Heart right ventricle (tissue), 16 donors: ENCODE measurements around the gene ZNF716. TPM values are rescaled to one million over a fixed set of nuclear protein-coding genes. Genes with fewer than 3 reads are reported as not detected.

Experiments
- ATAC-seq, 8 donors: fragments of 200-7000 bp; cut with Tn5 transposase; one replicate each; pipeline ENCODE4 v1.9.1; 2020; ENCODE audit warnings: mild to moderate bottlenecking in 8 of 8, moderate library complexity in 8 of 8, moderate number of reproducible peaks in 1 of 8
- DNase-seq, 2 donors: peaks; one replicate each; pipeline ENCODE4 v3.0.0-alpha.2; 2020
- H3K27ac ChIP-seq, 10 donors: fragments of 200-600 bp; sonication (generic) in 2 of 10; one replicate each; pipeline versions ENCODE4 v1.5.0 to v1.8.0; 2020 to 2022; ENCODE audit warnings: mild to moderate bottlenecking in 3 of 10
- H3K27me3 ChIP-seq, 7 donors: fragments of 200-600 bp; one replicate each; pipeline ENCODE4 v1.8.0; 2021 to 2022; ENCODE audit warnings: mild to moderate bottlenecking in 2 of 7
- H3K36me3 ChIP-seq, 9 donors: fragments of 200-600 bp; sonication (generic) in 1 of 9; one replicate each; pipeline versions ENCODE4 v1.5.0 to v1.8.0; 2020 to 2022; ENCODE audit warnings: mild to moderate bottlenecking in 2 of 9
- H3K4me1 ChIP-seq, 9 donors: fragments of 200-600 bp; sonication (generic) in 1 of 9; one replicate each; pipeline versions ENCODE4 v1.5.0 to v1.8.0; 2020 to 2022; ENCODE audit warnings: mild to moderate bottlenecking in 4 of 9
- H3K4me3 ChIP-seq, 10 donors: fragments of 200-600 bp; sonication (generic) in 2 of 10; one replicate each; pipeline versions ENCODE4 v1.5.0 to v1.8.0; 2020 to 2022; ENCODE audit warnings: mild to moderate bottlenecking in 7 of 10, moderate library complexity in 2 of 10
- H3K9me3 ChIP-seq, 11 donors: fragments of 200-600 bp in 10 of 11; sonication (generic) in 2 of 11; one replicate each; pipeline versions ENCODE4 v1.5.0 to v1.8.0; 2013 to 2022; ENCODE audit warnings: mild to moderate bottlenecking in 2 of 11, control low read depth in 1 of 11, moderate library complexity in 1 of 11
- CTCF ChIP-seq, 9 donors: fragments of 200-600 bp; sonication (generic) in 2 of 9; IDR thresholded peaks; one replicate each; pipeline versions ENCODE4 v1.5.0 to v1.8.0; 2021 to 2022; ENCODE audit warnings: antibody characterized with exemption in 9 of 9, mild to moderate bottlenecking in 5 of 9, moderate library complexity in 1 of 9
- WGBS, 2 donors: extraction: QIAGEN DNeasy Blood & Tissue Kit; methylation state at CpG; one replicate each; pipeline ENCODE4 v1.1.7; 2013; ENCODE audit warnings: inconsistent platforms in 1 of 2; 5-methylcytosine and 5-hydroxymethylcytosine counted together
- intact Hi-C, 10 donors: fragments of 100-400 bp; cut with DNase I; formaldehyde crosslinking; loops; one replicate each; pipeline versions ENCODE4 v1.11.1 to v1.14.2; 2022
- polyA plus RNA-seq, 2 donors: library from polyadenylated mRNA; stranded (reverse); fragments of 200-250 nt; gene quantifications; one replicate each; pipeline ENCODE4 v1.2.3, GENCODE V29; 2013
- total RNA-seq, 10 donors: library from RNA; stranded (reverse); fragmentation: NEBNext Ultra II Directional in 3 of 10; extraction: Animal tissue kit (Norgen Biotek cat#: 25700) in 3 of 10; gene quantifications; one replicate each; pipeline versions ENCODE4 v1.2.1 to v1.2.4, GENCODE V29; 2021 to 2023
- donor health status: Arrhythmogenic right ventricular cardiomyopathy.
- donor health status: ischemic (EF 13 %, LVEDD 7.1; RV severe dilation, severe dysfunction).
- donor health status: healthy with polysubstance abuse.
- donor health status: DM: no; HTN: yes; CAD: no.
- donor health status: DM: no; HTN: no; CAD: no.
- donor health status: ischemic (EF 25% LVEDD 6.9; RV normal size, moderate dysfunction).
- donor health status: ischemic (EF 25% LVEDD 5.7; RV mildly dilated, moderate dysfunction).
- donor health status: healthy.
- donor health status: DM: yes; HTN: yes; CAD: no.
- donor health status: Ischemic cardiomyopathy.
- donor health status: ischemic (EF 35%, LVEDD 5.7; RV mildly dilated, moderate dysfunction).
- donor health status: nonischemic (EF 11% LVEDD 7.7; RV severe dilation, severe dysfunction).
- donor health status: DM: yes; HTN: yes; CAD: no.
- donor health status: PGD.
- donor health status: ischemic (EF 29% LVEDD 5.4; RV normal size, mild dysfunction).
- donor health status: nonischemic (EF 23%, LVEDD 6.1; RV moderate dilation, normal function).

The ZNF716 gene
- total and polyA plus RNA-seq, 12 donors: not detected

- DNase-seq: no peak
- intact Hi-C loops: no loop called here
- WGBS, 2 donors: 71 to 72% methylated on average over 5 of the region's 5 CpGs
These were observed 34.7 kb upstream of the ZNF716 start for GRCh38 chr7:57415326-57415725.

GRCh38 chr7:57415730-57416129, 34.2 kb upstream of the ZNF716 start:
- H3K27me3 ChIP-seq: peaks cover 0 to 3% (median 0%) of the 10 kb centered on the region in 7 donors
- 59 to 60% methylated on average over 9 of the region's 9 CpGs for WGBS, 2 donors

More at GRCh38 chr7:57415326-57415725, 34.7 kb upstream of the ZNF716 start:
- no peak for ATAC-seq
- Histone ChIP-seq H3K27me3 (peaks cover 0 to 3% (median 0%) of the 10 kb centered on the region in 7 donors), H3K9me3 (peaks cover 0 to 38% (median 0%) of the 10 kb centered on the region in 11 donors), H3K36me3 (no peaks in the 10 kb centered on the region), H3K4me1 (no peaks in the 10 kb centered on the region), H3K27ac (no peak overlapping the region), H3K4me3 (no peak overlapping the region)
- TF ChIP-seq CTCF (IDR thresholded peaks at IDR 0.05): no peak

GRCh38 chr7:57416601-57417358, 33.2 kb upstream of the ZNF716 start:
- Histone ChIP-seq H3K27me3 (peaks cover 0 to 3% (median 0%) of the 10 kb centered on the region in 7 donors), H3K4me3 (no peak overlapping the region), H3K27ac (no peak overlapping the region), H3K36me3 (no peaks in the 10 kb centered on the region), H3K9me3 (peaks cover 0 to 28% (median 0%) of the 10 kb centered on the region in 11 donors), H3K4me1 (no peaks in the 10 kb centered on the region)
- DNase-seq (no peak), ATAC-seq (peak in 2 of 8 donors; percentile 11 to 26)
- WGBS, 2 donors: 72 to 76% methylated on average over 7 to 8 of the region's 8 CpGs
- no peak for TF ChIP-seq CTCF (IDR thresholded peaks at IDR 0.05)
- intact Hi-C loops: no loop called here

More at GRCh38 chr7:57415730-57416129, 34.2 kb upstream of the ZNF716 start:
- Histone ChIP-seq H3K4me3 (no peak overlapping the region), H3K9me3 (peaks cover 0 to 34% (median 0%) of the 10 kb centered on the region in 11 donors), H3K27ac (no peak overlapping the region), H3K4me1 (no peaks in the 10 kb centered on the region), H3K36me3 (no peaks in the 10 kb centered on the region)
- TF ChIP-seq CTCF (IDR thresholded peaks at IDR 0.05): no peak
- ATAC-seq (no peak), DNase-seq (no peak)
- intact Hi-C loops: no loop called here

- H3K9me3 ChIP-seq: peaks cover 0 to 32% (median 0%) of the 10 kb centered on the region in 11 donors
- peaks cover 0 to under 1% (median 0%) of the 10 kb centered on the region in 7 donors for H3K27me3 ChIP-seq
- DNase-seq (no peak), ATAC-seq (peak in 1 of 8 donors; percentile 25)
- no peak overlapping the region for H3K27ac ChIP-seq
- intact Hi-C loops: no loop called here
- no peak for TF ChIP-seq CTCF (IDR thresholded peaks at IDR 0.05)
- H3K4me1 ChIP-seq: no peaks in the 10 kb centered on the region
- no peaks in the 10 kb centered on the region for H3K36me3 ChIP-seq
- H3K4me3 ChIP-seq: no peak overlapping the region
- 21 to 62% methylated on average over 2 to 3 of the region's 3 CpGs for WGBS, 2 donors
These were observed 32.2 kb upstream of the ZNF716 start for GRCh38 chr7:57417736-57418135.
